ENCODE results near the gene SETD3.

SETD3 gene

GRCh38 chr14:99479906-99480869, at the start of gene SETD3:
TSS of gene SETD3 (minus strand) at chr14:99480859. CDS start at chr14:99465805, 15,054 bp downstream.
- DNase-seq (ENCODE audit: low read depth), result peak; percentile 31

DNA sequence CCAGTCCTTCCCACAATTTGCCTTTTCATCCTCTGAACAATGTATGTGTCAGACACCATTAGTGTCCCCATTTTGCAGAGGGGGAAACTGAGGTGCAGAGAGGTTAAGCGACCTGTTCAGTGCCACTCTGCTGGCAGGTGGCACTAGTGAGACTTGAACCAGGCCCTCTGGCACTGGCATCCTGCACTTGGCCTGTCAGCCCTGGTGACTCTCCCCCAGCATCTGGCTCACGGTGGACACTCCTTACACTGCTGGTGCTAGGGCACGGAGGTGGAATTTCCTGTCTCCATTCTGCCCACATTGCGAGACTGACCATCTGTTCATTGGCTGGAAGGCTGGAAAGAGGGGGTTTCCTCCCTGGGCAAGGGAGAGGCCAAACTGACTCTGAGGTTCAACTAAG, 49.2 kb upstream of the SETD3 start:
- DNase-seq (ENCODE audit: low read depth), result no peak

- no peak for DNase-seq (ENCODE audit: low read depth)
Measured at GRCh38 chr14:99527427-99528076, 46.9 kb upstream of the SETD3 start.

DNA sequence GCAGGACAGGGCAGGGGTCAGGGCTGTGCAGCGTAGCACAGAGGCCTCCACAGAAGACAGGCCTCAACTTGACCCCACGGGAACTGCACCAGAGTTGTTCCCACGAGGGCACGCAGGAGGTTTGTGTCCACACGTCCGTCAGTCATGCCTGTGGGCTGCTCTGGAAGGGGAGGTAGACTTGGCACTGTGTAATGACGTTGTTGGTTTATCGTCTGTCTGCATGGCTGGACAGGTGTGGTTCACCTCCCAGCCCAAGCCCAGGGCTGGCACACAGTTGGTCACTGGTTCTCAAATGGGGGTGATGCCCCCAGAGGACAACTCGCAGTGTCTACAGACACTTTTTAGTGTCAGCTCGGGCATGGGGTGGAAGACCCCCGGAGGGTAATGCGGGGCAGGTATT, 46.4 kb upstream of the SETD3 start:
- DNase-seq (ENCODE audit: low read depth), result no peak

- DNase-seq (ENCODE audit: low read depth), result no peak
Measured at GRCh38 chr14:99525699-99526080, 45.0 kb upstream of the SETD3 start.

GRCh38 chr14:99524804-99525698, 44.4 kb upstream of the SETD3 start:
- no peak for DNase-seq (ENCODE audit: low read depth)

DNA sequence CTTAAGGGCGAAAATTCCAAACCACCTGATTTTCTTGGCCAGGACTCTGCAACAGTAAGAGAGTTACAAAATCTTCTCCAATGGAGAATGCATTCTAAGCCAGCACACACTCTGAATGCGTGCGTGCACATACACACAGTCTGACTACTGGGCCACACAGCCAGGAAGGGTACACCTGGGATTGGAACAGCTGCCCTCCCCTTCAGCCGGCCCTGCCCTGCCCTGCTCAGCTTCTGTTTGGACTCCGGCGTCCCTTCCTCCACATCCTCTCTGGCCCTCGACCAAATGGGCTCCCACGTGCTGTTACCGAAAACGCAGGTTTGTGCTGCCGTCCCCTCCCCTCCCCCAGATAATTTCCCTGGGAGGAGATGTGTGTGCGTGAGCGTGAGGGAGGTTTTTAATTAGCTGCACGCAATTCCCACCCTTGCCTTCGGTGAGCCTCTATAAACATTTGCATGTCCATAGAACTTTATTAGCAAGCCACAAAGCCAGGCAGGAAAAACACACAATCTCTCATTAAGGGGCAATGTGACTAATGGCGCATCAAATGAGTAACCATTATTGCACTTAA, 43.5 kb upstream of the SETD3 start:
- no peak for DNase-seq (ENCODE audit: low read depth)

DNA sequence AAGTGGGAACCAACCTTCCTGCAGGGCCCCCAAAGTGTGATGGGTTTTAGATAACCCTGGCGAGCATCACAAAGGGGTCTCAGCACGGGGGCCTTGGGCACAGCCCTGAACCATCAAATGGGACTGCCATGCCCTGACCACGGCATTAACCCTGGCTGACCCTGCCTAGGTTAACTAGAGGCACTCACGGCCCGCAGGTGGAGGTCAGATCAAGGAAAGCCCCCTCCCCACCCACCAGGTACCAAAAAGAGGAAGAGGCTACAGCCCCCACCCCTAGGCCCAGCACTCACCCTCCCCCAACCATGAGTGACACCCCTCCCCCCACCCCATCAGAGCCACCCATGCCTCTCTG, 43.0 kb upstream of the SETD3 start:
- no peak for DNase-seq (ENCODE audit: low read depth)

DNA sequence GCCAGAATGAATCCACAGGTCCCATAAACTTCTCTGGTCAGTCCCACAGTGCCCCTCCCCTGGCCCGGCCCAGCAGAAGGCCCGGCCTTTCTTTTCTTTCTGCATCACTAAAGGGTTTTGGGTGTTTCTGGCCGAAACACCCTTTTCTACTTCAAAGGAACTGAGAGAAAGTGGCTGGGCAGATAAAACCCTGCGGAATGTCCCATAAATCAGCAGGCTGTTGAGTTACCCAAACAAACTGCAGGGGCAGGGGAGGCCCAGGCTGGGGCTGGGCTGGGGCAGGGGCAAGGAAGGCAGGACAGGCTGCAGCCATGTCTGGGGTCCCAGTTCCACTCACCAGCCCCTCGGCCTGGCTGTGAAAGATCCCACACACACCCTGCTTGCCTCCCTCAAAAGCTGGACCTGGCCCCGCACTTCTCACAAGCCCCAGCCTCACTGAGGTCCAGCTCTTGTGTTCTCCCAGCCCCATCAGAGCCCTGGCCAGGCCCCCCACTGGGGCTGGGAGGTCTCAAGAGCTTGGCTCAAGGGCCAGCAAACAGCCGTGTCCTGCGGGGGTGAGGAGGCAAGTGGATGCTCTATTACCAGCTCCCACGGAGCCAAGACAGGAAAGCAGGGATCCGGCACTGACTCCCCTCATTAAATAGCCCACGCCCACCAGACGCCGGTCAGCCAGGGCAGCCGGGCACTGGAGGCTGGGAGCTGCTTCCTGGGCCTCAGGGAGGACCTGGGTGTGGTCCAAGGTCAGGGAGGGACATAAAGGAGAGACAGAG, 42.5 kb upstream of the SETD3 start:
- no peak for DNase-seq (ENCODE audit: low read depth)

- no peak for DNase-seq (ENCODE audit: low read depth)
Measured at GRCh38 chr14:99522457-99522891, 41.8 kb upstream of the SETD3 start.

- no peak for DNase-seq (ENCODE audit: low read depth)
Measured at GRCh38 chr14:99522025-99522401, 41.4 kb upstream of the SETD3 start.

- no peak for DNase-seq (ENCODE audit: low read depth)
Measured at GRCh38 chr14:99521176-99522024, 40.7 kb upstream of the SETD3 start.

DNA sequence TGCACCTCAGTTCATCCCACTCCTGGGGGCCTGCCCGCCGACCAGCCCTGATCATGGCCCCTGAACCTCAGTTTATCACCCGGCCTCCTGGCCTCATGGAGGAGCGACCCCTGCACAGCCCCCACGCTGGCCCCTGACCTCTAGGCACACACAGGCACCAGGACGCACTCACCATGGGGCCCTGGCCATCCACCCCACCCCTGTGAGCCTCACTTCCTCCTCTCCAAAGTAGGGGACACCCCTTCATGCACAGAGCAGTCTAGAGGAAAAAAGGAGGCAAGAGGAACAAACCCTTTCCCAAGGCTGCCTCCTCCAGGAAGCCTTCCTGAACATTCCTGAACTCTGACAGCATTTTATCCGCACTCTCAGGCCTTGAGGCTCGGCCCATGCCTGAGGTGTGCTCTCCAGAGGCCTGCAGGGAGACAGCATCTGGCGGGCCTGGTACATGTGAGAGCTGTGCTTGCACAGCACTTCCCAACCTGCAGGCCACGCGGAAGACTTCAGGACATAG, 40.0 kb upstream of the SETD3 start:
- DNase-seq (ENCODE audit: low read depth), result no peak

DNA sequence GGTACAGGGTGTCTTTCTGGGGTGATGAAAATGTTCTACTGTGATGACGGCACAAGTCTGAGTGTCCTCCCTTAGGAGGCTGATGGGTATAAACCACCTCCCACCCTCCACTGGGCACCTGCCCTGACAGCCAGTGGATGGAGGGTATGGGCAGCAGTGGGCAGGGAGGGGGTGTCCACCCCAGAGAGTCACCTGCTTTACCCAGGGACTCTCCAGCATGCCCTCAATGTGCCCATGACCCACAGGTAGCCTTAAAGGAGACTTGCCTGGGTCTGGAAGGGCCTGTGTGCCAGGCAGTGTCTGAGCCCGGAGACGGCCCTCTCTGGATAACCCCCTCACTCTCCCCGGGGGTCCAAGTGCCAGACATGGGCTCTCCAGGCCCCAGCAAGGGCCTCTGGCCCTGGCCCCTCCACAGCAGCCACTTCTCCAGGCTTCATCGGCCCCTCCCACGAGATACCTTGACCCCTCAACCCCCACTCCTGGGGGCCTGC, 39.3 kb upstream of the SETD3 start:
- DNase-seq (ENCODE audit: low read depth), result no peak

DNA sequence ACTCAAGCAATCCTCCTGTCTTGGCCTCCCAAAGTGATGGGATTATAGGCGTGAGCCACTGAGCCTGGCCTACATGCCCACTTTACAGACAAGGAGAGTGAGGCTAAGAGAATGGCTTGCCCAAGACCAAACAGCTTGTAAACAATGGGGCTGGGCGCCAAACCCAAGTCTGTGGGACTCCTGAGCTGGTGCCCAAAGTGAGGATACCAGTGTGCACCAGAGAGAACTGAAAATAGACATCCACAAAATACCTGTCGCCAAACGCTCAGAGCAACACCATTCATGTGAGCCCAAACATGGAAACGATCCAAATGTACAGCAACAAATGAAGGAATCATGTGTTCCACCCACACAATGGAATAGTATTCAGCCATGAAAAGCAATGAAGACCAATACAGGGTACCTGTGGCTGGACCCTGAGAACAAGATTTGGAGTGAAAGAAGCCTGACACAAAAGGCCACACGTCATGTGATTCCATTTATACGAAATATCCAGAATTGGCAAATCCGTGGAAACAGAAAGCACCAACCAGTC, 38.8 kb upstream of the SETD3 start:
- DNase-seq (ENCODE audit: low read depth), result no peak

- DNase-seq (ENCODE audit: low read depth), result peak; percentile 73
Measured at GRCh38 chr14:99518441-99519346, 38.0 kb upstream of the SETD3 start.

DNA sequence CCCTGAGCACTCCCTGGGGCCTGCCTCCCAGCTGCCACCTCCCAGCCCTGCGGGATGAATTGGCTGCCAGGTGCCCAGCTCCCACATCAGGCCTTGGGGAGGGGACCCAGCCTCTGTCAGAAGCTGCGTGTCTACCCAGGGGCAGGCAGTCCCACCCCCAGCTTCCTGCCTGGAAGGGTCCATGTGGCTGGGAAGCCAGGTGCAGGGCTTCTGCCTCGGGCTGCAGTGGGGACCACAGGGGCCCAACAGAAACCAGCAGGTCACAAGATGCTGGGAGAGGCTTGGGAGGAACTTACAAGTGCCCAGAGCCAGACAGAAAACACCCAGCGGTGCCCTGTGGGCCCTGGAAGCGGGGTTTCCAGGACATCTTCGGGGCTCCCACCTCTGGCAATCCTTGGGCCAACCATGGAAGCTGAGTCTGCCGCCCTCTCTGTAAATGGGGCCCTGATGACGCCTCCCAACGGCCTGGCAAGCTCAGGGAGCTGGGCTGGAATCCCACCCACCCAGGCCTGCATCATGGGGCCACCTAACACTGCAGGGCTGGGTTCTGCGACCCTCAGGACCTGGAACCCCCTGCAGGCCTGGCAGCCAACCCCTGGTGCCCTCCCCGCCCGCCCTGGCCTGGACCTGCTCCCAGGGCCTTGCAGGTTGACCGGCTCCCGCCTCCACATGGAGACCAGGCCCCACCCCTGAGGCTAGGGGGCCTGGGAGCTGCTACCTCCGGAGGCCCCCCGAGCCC, 37.2 kb upstream of the SETD3 start:
- DNase-seq (ENCODE audit: low read depth), result no peak
